ENCODE results near the gene EDEM3.

DNA sequence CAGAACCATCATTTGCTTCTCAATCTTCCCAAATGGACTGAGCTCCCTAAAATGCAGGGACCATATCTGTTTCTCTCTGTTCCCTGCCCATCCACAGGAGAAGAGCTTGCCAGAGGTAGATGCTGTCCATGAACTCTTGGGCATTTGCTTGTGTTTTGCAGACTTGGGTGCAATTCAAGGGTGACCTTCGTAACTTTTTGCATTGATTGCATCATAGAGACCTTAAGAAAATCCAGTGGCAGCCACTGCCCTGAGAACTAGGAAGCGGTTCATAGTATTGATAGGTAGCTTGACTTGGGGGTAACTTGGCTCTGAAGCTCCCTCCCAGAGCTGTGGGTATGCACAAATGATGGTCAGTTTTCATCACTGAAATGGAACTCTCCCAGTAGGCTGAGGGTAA lies 34.3 kb upstream of the EDEM3 start:
- TF ChIP-seq, protein P1, sequence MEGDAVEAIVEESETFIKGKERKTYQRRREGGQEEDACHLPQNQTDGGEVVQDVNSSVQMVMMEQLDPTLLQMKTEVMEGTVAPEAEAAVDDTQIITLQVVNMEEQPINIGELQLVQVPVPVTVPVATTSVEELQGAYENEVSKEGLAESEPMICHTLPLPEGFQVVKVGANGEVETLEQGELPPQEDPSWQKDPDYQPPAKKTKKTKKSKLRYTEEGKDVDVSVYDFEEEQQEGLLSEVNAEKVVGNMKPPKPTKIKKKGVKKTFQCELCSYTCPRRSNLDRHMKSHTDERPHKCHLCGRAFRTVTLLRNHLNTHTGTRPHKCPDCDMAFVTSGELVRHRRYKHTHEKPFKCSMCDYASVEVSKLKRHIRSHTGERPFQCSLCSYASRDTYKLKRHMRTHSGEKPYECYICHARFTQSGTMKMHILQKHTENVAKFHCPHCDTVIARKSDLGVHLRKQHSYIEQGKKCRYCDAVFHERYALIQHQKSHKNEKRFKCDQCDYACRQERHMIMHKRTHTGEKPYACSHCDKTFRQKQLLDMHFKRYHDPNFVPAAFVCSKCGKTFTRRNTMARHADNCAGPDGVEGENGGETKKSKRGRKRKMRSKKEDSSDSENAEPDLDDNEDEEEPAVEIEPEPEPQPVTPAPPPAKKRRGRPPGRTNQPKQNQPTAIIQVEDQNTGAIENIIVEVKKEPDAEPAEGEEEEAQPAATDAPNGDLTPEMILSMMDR (IDR thresholded peaks at IDR 0.05), result no peak
- no peak for TF ChIP-seq POLR2A (IDR thresholded peaks at IDR 0.05)
- TF ChIP-seq POLR2AphosphoS5 (IDR thresholded peaks at IDR 0.05; ENCODE audit: insufficient read depth in 1 of 2, low read depth in 1 of 2), result no peak

All from vagina (tissue), 2 donors.